Activated naive CD4-positive, alpha-beta T cell treated with anti-CD3 and anti-CD28 coated beads, Interleukin-2, amount 50 U/mL, for 16 hours (primary cell): ENCODE results near the gene RUFY2.
"Not testable (repeated sequence)": the region's sequence is repeated elsewhere in the genome, so short reads cannot be mapped to it uniquely, and the experiment has no call there.

Experiments used
- DNase-seq: peaks from one replicate; pipeline ENCODE4 v3.0.0-alpha.2; 2020

Gene RUFY2, protein sequence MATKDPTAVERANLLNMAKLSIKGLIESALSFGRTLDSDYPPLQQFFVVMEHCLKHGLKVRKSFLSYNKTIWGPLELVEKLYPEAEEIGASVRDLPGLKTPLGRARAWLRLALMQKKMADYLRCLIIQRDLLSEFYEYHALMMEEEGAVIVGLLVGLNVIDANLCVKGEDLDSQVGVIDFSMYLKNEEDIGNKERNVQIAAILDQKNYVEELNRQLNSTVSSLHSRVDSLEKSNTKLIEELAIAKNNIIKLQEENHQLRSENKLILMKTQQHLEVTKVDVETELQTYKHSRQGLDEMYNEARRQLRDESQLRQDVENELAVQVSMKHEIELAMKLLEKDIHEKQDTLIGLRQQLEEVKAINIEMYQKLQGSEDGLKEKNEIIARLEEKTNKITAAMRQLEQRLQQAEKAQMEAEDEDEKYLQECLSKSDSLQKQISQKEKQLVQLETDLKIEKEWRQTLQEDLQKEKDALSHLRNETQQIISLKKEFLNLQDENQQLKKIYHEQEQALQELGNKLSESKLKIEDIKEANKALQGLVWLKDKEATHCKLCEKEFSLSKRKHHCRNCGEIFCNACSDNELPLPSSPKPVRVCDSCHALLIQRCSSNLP

DNA sequence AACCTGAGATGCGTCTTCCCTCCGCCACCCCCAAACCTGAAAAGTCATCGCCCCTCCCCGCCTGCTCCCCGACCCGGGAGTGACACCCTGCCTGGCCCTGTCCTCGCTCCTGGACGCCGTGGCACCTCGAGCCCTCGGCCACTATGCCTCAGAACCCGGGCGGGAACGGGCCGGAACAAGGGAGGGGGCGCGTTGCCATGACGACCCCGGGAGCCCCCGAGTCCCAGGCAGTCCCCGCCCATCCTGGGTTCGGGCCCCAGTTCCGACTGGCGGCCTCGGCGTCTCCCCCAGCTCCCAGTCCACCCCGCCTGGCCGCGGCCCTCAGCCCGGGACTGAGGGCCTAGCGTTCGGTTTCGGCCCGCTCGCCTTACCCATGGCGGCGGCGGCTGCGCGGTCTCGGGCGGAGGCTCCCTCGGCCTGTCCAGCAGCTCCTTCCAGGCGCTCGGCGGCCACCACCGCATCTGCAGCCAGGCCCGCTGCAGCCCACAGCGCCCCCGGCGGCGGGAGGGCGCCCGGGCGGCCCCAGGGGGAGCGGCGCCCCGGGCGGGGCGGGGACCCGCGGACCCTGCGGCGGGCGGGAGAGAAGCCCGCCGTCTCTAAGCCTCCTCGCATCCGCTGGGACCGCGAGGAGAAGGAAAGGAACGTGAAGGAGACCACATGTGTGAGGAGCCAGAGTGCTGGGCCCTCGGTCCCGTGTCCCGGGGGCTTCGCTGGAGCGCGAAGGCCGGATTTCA lies at the start of gene RUFY2:
TSS of gene RUFY2 (minus strand) at position 463 of the 734 bp plus-strand sequence. CDS start at position 375, 88 bp downstream.
- DNase-seq, result peak; percentile 82

DNA sequence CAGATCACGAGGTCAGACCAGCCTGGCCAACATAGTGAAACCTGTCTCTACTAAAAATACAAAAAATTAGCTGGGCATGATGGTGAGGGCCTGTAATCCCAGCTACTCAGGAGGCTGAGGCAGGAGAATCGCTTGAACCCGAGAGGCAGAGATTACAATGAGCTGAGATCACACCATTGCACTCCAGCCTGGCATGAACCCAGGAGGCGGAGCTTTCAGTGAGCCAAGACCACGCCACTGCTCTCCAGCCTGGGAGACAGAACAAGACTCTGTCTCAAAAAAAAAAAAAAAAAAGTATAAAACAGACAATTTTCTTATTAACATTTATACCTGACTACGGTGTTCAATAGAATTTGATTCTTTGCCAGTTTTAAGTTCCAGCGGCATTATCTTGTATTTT lies 42.6 kb upstream of the RUFY2 start:
- not testable (repeated sequence) for DNase-seq

DNA sequence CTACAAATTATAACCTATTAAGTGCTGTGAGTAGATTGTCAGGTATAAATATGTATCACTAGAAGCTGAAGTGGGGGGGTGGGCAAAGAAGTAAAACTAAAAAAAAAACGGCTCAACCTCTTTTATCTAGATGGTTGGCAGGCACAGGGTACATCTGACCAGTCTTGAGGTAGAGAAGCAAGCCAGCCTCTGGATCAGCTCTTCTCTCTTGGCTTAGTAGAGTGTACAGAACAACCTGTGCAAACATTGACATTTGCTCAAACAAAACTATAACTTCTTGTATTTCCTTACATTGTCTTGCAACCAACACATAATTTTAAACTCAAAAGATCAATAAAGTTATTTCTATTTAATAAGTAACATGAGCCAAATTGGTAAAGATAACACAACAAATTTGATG lies 39.1 kb upstream of the RUFY2 start:
- DNase-seq, result no peak

DNA sequence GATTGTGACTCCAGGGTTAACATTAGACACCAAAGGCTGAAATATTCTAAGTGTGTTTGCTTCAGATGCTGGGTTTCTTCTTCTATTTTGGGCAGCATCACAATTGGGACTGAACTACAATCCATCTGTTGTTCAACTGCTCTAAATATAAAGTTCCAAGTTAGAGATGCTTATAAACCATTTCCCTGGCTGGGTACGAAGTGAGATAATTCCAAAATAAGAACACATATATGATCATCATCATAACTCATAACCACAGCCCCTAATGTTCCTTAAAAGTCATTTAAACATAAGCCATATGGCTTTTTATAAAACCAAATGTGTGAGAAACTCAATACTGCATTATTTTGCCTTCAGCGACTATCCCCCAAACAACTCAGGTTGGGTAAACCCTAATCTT lies 35.9 kb upstream of the RUFY2 start:
- no peak for DNase-seq

DNA sequence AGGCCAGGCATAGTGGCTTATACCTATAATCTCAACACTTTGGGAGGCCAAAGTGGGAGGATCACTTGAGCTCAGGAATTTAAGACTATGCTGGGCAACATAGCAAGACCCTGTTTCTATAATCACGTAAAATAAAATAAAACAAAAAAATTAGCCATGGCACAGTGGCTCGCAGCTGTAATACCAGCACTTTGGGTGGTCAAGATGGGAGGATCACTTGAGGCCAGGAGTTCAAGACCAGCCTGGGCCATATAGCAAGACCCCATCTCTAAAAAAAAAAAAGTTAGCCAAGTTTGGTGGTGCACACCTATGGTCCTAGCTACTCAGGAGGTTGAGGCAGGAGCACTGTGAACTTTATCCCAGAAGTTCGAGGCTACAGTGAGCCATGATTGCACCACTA lies 33.8 kb upstream of the RUFY2 start:
- DNase-seq, result no peak

DNA sequence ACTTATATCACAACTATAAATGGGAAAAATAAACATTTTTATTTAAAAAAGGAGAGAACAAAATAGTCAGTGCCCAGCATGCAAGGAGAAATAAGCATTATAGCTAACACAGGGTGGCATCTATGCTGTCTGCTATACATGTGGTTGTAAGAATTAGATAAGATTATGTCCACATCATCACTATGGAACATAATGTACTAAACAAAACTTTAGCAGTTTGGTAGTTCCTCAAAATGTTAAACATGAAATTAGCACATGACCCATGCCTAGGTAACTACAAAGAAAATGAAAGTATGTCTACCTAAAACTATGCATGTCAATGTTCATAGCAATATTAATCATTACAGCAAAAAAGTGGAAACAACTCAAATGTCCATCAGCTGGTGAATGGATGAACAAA lies 28.7 kb upstream of the RUFY2 start:
- no peak for DNase-seq

DNA sequence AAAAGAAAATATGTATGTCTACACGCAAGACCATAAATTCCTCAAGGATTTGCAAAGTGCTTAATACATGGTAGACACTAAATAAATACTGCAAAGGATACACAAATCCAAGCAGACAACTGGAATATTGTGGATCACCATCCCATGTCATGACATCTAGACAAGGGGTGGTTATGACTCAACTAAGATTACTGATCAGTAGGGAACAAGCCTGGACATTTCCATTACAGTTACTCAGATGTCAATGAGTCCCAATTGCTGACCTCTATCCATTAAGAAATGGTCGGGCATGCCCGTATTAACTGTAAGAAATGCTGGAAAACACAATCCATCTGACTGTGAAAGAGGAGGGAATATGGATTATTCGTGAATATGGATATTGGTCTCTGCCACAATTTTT lies 27.6 kb upstream of the RUFY2 start:
- no peak for DNase-seq

DNA sequence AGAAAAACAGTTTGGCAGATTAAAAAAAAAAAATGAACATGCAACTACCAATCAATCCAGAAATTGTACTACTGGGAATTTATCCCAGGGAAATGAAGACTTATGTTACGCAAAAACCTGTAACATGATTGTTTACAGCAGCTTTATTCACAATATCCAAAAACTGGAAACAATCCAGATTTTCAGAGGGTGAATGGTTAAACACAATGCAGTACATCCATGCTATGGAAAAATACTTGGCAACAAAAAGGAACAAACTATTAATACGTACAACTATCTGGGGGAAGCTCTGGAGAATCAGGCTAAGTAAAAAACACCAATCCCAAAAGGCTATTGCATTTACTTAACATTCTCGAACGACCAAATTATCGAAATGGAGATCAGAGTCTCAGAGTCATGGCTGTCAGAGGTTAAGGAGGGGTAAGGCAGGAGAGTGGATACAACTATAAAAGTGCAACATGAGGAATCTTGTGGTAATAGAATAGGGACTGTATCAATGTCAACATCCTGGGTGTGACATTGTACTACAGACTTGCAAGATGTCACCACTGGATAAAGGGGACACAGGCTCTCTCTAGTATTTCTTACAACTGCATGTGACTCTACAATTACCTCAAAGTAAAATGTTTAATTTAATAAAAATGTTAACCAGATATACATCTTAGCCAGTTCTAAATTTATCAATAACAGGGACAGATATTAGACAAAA lies 21.5 kb upstream of the RUFY2 start:
- DNase-seq, result no peak

DNA sequence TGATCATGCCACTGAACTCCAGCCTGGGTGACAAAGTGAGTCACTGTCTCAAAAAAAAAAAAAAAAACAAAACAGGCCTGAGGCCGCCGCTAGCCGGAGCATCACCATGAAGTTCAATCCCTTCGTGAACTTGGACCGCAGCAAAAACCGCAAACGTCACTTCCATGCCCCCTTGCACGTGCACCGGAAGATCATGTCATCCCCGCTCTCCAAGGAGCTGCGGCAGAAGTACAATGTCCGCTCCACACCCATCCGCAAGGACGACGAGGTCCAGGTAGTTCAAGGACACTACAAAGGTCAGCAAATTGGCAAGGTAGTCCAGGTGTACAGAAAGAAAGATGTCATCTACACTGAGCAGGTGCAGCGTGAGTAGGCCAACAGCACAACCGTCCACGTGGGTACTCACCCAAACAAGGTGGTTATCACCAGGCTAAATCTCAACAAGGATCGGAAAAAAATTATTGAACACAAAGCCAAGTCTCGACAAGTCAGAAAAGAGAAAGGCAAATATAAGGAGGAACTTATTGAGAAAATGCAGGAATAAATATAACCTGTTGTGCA lies 17.5 kb upstream of the RUFY2 start:
- no peak for DNase-seq

DNA sequence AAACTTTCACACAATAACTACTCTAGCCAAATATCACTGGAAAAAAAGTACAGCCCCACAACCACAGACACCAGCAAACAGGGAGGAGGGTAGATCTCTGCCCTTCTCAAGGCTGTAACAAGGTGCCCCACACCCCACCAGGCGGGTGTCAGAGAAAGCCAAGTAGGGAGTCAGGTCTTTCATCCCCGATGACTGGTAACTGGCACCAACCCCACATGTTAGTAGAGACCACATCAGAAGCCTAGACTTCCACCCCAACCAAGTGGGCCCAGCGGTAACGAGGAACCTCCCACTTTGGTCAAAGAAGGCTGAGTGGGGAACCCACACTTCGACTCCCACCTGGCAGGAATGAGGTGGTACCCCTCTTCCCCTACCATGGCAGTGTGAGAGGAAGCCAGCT lies 16.4 kb upstream of the RUFY2 start:
- DNase-seq, result peak; percentile 33

DNA sequence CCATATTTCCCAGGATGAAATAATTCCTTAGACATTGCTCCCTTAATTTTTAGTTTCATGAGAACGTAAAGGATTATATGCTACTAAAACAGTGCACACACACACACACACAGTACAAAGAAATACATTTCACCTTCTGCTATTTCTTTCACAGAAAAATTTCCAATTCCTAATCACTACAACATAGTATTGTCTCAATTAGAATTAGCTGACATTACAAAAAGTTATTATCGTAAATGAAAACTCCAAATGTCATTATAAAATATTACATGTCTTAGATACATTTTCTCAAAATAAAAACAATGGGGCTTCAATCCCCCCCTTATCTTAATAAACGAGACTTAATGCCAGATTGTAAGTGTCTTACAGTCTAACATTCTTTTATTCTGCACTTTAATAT lies 12.3 kb upstream of the RUFY2 start:
- no peak for DNase-seq

DNA sequence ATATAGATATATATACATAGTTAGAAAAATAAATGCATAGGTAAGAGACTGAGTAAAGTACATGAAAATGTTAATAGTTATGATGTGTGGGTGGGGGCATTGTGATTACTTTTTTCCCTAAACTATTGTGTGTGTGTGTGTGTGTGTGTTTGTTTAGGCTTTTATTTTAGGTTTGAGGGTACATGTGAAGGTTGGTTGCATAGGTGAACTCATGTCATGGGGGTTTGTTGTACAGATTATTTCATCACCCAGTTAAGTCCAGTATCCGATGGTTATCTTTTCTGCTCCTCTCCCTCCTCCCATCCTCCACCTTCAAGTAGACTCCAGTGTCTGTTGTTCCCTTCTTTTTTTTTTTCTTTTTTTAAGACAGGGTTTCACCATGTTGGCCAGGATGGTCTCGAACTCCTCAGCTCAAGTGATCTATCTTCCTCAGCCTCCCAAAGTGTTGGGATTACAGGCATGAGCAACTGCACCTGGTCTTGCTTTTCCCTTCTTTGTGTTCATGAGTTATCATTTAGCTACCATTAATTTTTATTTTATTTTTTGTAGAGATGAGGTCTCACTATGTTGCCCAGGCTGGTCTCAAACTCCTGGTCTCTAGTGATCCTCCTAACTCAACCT lies 1.9 kb upstream of the RUFY2 start:
- no peak for DNase-seq

DNA sequence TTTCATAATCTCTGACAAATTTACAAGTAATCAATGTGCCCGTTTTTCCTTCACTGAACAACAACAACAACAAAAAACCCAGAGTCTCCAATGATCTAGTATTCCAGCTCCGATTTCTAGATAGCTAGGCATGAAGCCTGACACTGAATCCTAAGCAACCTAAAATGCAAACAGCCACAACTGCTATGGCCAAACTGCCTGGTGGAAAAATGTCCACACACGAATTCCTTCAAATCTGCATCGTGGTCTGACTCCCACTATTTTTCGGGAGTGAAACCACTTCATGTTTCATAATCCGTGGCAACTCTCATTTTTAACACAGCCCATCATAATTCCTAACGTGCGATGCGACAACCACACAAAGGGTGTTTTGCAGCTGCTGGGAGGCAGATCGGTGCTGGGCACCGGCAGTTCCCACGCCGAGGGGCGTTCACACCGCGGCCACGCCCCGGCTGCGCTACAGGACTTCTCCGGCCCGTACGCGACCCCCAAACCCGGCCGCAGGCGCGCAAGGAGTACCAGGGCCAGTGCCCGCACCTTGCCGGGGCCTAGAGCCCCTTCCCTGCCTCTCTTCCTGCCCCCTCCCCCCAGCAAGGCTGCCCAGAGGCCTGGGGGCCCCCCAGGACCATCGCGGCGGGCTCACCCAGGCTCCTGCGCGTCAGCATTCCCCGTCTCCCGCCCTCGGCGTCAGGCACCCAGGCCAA lies 814 bp downstream of the RUFY2 start:
- peak; percentile 41 for DNase-seq

DNA sequence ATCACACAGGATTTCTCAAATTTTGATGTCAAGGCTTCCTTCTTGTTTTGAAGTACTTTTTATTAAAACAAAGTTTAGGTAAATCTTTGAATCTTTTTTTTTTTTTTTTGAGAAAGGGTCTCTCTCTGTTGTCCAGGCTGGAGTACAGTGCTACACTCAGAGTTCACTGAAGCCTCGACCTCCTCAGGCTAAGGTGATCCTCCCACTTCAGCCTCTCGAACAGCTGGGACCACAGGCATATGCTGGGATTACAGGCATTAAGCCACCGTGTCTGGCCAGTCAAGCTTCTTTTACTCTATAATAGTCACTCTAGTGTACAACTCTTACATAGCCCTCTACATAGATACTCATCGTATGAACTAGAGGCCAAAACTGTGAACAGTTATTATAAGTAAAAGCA lies 3.4 kb downstream of the RUFY2 start:
- DNase-seq, result no peak

DNA sequence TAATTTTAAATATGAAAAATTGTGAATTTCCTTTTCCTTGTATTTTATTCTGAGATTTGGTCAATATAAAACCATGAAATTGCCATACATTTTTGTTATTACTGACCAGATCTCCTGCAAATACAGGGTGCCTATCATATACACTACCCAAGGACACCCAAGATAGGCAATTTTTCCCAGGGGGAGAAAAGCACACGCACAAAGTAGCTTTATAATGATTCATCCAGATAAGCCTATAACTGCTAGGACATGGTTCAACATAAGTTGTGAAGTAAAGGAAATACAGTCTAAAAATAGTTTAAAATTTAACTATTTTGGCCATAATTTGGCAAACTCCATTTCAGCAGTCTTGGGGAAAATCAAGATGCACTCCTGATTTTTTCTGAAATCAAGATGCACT lies 4.8 kb downstream of the RUFY2 start:
- no peak for DNase-seq

DNA sequence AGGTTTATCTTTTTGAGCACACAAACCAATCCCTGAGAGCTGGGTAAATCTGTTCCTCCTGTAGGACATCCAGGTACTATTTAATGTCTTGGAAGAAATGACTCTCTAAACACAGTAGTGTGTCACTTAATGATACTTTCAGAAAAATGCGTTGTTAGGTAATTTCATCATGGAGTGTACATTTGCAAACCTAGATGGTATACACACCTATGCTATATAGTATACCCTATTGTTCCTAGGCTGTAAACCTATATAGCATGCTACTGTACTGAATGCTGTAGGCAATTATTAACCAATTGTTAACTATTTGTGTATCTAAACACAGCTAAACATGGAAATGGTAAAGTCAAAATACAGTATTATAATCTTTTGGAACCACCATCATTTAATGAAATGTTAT lies 10.1 kb downstream of the RUFY2 start:
- no peak for DNase-seq

DNA sequence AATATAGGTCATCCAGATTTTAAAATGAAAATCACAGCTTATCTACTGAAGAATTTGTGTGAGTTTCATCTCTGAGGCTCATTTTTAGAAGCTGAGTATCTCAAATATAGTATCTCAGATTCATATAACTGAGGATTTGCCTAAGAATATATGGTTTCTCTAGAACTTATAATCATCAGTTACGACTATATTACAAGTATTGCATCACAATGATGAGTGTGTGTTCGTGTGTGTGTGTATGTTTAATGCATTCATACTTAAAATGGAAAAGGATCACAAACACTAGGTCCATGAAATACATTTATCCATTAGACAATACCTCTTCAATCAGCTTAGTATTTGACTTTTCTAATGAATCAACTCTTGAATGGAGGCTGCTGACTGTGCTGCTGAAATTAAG lies 21.3 kb downstream of the RUFY2 start:
- DNase-seq, result no peak

DNA sequence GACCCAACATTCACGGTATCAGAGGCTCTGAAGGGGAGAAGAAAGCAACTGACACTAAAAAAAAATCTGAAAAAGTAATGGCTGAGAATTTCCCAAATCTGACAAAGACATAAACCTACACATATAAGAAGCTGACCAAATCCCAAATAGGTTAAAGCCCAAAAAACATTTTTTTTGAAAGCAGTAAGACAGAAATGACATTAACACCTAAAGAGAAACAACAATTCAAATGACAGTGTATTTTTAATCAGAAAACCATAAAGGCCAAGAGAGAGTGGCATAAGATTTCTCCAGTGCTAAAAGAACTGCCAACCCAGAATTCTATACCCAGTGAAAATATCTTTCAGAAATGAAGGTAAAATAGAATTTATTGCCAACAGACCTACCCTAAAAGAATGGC lies 35.5 kb downstream of the RUFY2 start:
- DNase-seq, result no peak

DNA sequence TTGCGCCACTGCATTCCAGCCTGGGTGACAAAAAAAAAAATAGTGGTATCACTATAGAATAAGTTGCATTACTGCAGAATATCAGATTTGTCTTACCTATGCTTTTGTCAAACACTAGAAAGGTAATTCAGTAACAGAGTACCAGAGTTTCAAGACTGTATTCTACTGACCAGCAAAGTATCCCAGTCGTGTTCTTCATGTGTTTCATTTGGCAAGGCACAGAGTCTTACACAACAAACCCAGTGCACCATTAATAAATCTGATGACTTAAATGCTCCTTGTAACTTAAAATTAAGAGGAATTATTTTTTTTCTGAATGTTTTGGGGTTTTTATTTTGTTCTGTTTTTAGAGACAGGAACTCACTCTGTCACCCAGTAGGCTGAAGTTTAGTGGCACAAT lies 40.0 kb downstream of the RUFY2 start:
- DNase-seq, result no peak

DNA sequence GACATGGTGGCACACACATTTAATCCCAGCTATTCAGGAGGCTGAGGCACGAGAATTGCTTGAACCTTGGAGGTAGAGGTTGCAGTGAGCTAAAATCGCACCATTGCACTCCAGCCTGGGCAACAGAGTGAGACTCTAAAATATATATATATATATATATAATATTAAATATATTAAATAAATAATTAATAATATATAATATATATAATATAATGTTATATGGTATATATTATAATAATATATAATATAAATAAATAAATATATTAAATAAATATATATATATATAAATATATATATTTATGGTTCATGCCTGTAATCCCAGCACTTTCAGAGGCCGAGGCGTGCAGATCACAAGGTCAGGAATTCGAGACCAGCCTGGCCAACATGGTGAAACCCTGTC lies 40.5 kb downstream of the RUFY2 start:
- DNase-seq, result no peak

DNA sequence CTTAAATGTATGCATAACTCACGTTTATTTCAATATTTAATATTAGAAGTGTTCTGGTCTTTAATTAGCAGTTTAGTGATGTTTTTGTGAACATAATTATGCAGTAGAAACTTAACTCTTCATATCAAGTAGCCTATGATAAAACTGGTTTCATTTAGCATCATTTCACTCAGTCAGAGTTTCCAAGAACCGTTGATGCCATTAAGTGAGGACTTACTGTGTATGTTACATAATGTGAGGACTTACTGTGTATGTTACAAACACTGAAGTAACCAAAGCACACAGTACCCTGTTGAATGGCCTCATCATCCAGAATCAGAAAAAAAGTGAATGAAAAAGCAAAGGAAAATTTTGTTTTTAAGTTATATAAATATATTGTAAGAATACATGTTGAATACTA lies 41.5 kb downstream of the RUFY2 start:
- DNase-seq, result no peak
